K562 (cell line): ENCODE measurements around the gene IFITM2.

Experiments used
- ATF7 ChIP-seq: fragments of 450-650 bp; IDR thresholded peaks from 2 replicates; pipeline ENCODE4 v1.7.1; 2014; ENCODE audit warnings: mild to moderate bottlenecking, moderate library complexity
- DPF2 ChIP-seq: fragments of 450-650 bp; IDR thresholded peaks from 2 replicates; pipeline ENCODE4 v1.6.1; 2016
- GABPB2 ChIP-seq: fragments of 250-450 bp; sonication (Bioruptor Pico); conservative IDR thresholded peaks from 2 replicates; pipeline ENCODE4 v1.5.1; 2021; ENCODE audit warnings: mild to moderate bottlenecking
- ZBTB34 ChIP-seq: fragments of 250-450 bp; sonication (Bioruptor Pico); IDR thresholded peaks from 2 replicates; pipeline ENCODE4 v1.8.0; 2021; ENCODE audit warnings: mild to moderate bottlenecking, moderate library complexity
- ZNF274 ChIP-seq: IDR thresholded peaks from 2 replicates; pipeline ENCODE4 v1.6.1; 2011; ENCODE audit warnings: low read depth, mild to moderate bottlenecking, low read length, moderate library complexity, borderline replicate concordance
- ZNF695 ChIP-seq: fragments of 450-650 bp; formaldehyde crosslinking; IDR thresholded peaks from 2 replicates; pipeline ENCODE4 v1.4.0; 2020; ENCODE audit warnings: mild to moderate bottlenecking, moderate library complexity
- TF ChIP-seq, protein P1 (sequence below), 3 experiments: IDR thresholded peaks in 2 of 3; conservative IDR thresholded peaks in 1 of 3; 2 replicates each; pipeline ENCODE4 v1.5.1; 2011 to 2012; ENCODE audit warnings: low read length in 3 of 3, mild to moderate bottlenecking in 3 of 3, control low read depth in 2 of 3, improper control_type of control experiment in 1 of 3, inconsistent platforms in 1 of 3, low read depth in 1 of 3, mixed read lengths in 1 of 3, moderate library complexity in 1 of 3; ENCODE audit not compliant: insufficient read depth in 2 of 3
- TF ChIP-seq, protein P2 (sequence below): sonication (generic); formaldehyde crosslinking; IDR thresholded peaks from 2 replicates; pipeline ENCODE4 v1.9.0; 2022; ENCODE audit warnings: mild to moderate bottlenecking, missing genetic modification reagents

DNA sequence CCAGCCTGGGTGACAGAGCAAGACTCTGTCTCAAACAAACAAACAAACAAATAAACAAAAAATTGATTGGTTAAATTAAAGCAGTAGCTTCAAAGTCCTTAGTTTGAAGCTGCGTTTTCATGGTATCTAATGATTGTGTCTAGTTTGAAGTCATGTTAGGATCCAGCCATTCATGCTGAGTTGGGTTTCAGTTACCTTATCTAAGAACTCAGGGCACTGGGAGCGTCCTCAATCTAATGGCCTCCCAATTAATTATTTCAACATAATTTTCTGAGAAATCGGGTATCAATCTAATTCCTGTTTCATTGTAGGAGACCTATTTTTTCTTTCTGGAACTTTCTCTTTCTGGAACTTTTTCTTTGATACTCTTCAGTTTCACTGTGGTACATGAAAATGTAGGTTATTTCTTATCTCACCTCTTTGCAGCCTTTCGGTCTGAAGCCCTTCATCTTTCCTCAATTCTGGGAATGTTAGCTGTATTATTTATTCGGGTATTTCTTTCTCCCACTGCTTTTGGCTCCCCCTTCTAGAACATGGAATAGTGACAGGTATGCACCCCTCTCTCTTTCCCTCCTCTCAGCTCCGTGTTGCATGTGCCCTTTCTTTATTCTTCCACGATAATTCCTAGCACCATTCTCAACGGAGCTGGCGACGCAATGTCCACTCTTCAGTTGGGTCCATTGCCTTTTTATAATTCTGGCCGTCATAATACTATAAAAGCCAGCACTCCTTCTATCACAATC is 37.4 kb downstream of the IFITM2 start:
- TF ChIP-seq ZNF274 = no peak
- TF ChIP-seq, protein P1, sequence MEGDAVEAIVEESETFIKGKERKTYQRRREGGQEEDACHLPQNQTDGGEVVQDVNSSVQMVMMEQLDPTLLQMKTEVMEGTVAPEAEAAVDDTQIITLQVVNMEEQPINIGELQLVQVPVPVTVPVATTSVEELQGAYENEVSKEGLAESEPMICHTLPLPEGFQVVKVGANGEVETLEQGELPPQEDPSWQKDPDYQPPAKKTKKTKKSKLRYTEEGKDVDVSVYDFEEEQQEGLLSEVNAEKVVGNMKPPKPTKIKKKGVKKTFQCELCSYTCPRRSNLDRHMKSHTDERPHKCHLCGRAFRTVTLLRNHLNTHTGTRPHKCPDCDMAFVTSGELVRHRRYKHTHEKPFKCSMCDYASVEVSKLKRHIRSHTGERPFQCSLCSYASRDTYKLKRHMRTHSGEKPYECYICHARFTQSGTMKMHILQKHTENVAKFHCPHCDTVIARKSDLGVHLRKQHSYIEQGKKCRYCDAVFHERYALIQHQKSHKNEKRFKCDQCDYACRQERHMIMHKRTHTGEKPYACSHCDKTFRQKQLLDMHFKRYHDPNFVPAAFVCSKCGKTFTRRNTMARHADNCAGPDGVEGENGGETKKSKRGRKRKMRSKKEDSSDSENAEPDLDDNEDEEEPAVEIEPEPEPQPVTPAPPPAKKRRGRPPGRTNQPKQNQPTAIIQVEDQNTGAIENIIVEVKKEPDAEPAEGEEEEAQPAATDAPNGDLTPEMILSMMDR (IDR thresholded peaks at IDR 0.05 in 2 of 3, conservative IDR thresholded peaks at IDR 0.05 in 1 of 3; ENCODE audit: insufficient read depth in 2 of 3, low read depth in 1 of 3, low read length in 3 of 3) = no peak
- TF ChIP-seq, protein P2, sequence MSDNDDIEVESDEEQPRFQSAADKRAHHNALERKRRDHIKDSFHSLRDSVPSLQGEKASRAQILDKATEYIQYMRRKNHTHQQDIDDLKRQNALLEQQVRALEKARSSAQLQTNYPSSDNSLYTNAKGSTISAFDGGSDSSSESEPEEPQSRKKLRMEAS (CRISPR knock-in tag) = no peak
- no peak for TF ChIP-seq ZNF695 (CRISPR knock-in tag)
- TF ChIP-seq DPF2 = no peak
- no peak for TF ChIP-seq ZBTB34
- TF ChIP-seq GABPB2 (CRISPR knock-in tag) = no peak
- TF ChIP-seq ATF7 = no peak
